ENCODE measurements around the gene CXCL17.
A peak's percentile ranks its signal among the peaks of the same experiment; 100 is the strongest.

The CXCL17 gene

GRCh38 chr19:42422092-42422900, 20.4 kb downstream of the CXCL17 start:
- TF ChIP-seq SPI1 (IDR thresholded peaks at IDR 0.05; ENCODE audit: borderline replicate concordance, low read depth), result no peak
- no peak for TF ChIP-seq POLR2AphosphoS5 (IDR thresholded peaks at IDR 0.05; ENCODE audit: low read depth)
- TF ChIP-seq CTCF (IDR thresholded peaks at IDR 0.05; ENCODE audit: insufficient read depth, low read length), result no peak
- no peak for TF ChIP-seq GABPA (IDR thresholded peaks at IDR 0.05; ENCODE audit: low read depth)
- DNase-seq (ENCODE audit: low read depth in 1 of 2, low spot score in 1 of 2), result peak in 1 of 2 experiments; percentile 38
- peak overlapping the region; percentile 54 for H3K27ac ChIP-seq (replicated peaks)
- H3K4me3 ChIP-seq (replicated peaks; ENCODE audit: insufficient read depth, low read length), result peak overlapping the region; percentile 6
- H3K27me3 ChIP-seq (ENCODE audit: insufficient read depth, poor library complexity, severe bottlenecking), result peaks cover 5% of the 10 kb centered on the region

- Histone ChIP-seq H3K27me3 (ENCODE audit: insufficient read depth, poor library complexity, severe bottlenecking) (peaks cover 5% of the 10 kb centered on the region), H3K4me3 (replicated peaks; ENCODE audit: insufficient read depth, low read length) (no peak overlapping the region), H3K27ac (replicated peaks) (no peak overlapping the region)
- DNase-seq (ENCODE audit: low read depth in 1 of 2, low spot score in 1 of 2), result no peak
- TF ChIP-seq REST (IDR thresholded peaks at IDR 0.05; ENCODE audit: insufficient replicate concordance, low read depth), result no peak
- no peak for TF ChIP-seq CTCF (IDR thresholded peaks at IDR 0.05; ENCODE audit: insufficient read depth, low read length)
- no peak for TF ChIP-seq GABPA (IDR thresholded peaks at IDR 0.05; ENCODE audit: low read depth)
These were observed 21.1 kb downstream of the CXCL17 start for GRCh38 chr19:42421591-42422031.

GRCh38 chr19:42421101-42421500, 21.6 kb downstream of the CXCL17 start:
- no peak for TF ChIP-seq REST (IDR thresholded peaks at IDR 0.05; ENCODE audit: insufficient replicate concordance, low read depth)
- Histone ChIP-seq H3K27me3 (ENCODE audit: insufficient read depth, poor library complexity, severe bottlenecking) (peaks cover 5% of the 10 kb centered on the region), H3K4me3 (replicated peaks; ENCODE audit: insufficient read depth, low read length) (no peak overlapping the region), H3K27ac (replicated peaks) (no peak overlapping the region)
- peak in 1 of 2 experiments; percentile 41 for DNase-seq (ENCODE audit: low read depth in 1 of 2, low spot score in 1 of 2)

GRCh38 chr19:42420055-42420544, 22.6 kb downstream of the CXCL17 start:
- H3K27me3 ChIP-seq (ENCODE audit: insufficient read depth, poor library complexity, severe bottlenecking), result peaks cover 5% of the 10 kb centered on the region
- H3K27ac ChIP-seq (replicated peaks), result no peak overlapping the region
- peak; percentile 47 to 60 for DNase-seq (ENCODE audit: low read depth in 1 of 2, low spot score in 1 of 2)
- TF ChIP-seq SPI1 (IDR thresholded peaks at IDR 0.05; ENCODE audit: borderline replicate concordance, low read depth) (no peak), REST (IDR thresholded peaks at IDR 0.05; ENCODE audit: insufficient replicate concordance, low read depth) (no peak), POLR2AphosphoS5 (IDR thresholded peaks at IDR 0.05; ENCODE audit: low read depth) (no peak), GABPA (IDR thresholded peaks at IDR 0.05; ENCODE audit: low read depth) (no peak), CTCF (IDR thresholded peaks at IDR 0.05; ENCODE audit: insufficient read depth, low read length) (peak; percentile 69)
- no peak overlapping the region for H3K4me3 ChIP-seq (replicated peaks; ENCODE audit: insufficient read depth, low read length)
